Right cardiac atrium (tissue), 5 donors: ENCODE data around the gene ETV6. TPM values are rescaled to one million over a fixed set of nuclear protein-coding genes. Genes with fewer than 3 reads are reported as not detected.
A peak's percentile ranks its signal among the peaks of the same experiment; 100 is the strongest.

Experiments used
- ATAC-seq, 2 donors: fragments of 200-7000 bp; cut with Tn5 transposase; one replicate each; pipeline versions ENCODE4 v1.8.0 to v1.9.1; 2020; ENCODE audit warnings: moderate library complexity in 2 of 2, mild to moderate bottlenecking in 1 of 2
- DNase-seq, 3 donors: peaks; one replicate each; pipeline ENCODE4 v3.0.0-alpha.2; 2020
- H3K27ac ChIP-seq: one replicate; pipeline ENCODE4 v1.5.1; 2013; ENCODE audit warnings: mild to moderate bottlenecking, low read length, control low read depth, moderate library complexity
- H3K27me3 ChIP-seq: one replicate; pipeline ENCODE4 v1.6.1; 2013; ENCODE audit not compliant: control insufficient read depth, insufficient read depth
- H3K4me1 ChIP-seq: one replicate; pipeline ENCODE4 v1.6.1; 2013; ENCODE audit warnings: low read length; ENCODE audit not compliant: control insufficient read depth, insufficient read depth
- H3K4me3 ChIP-seq: one replicate; pipeline ENCODE4 v1.5.1; 2013; ENCODE audit warnings: low read length, control low read depth
- H3K9me3 ChIP-seq: one replicate; pipeline ENCODE4 v1.6.1; 2013; ENCODE audit warnings: low read length; ENCODE audit not compliant: control insufficient read depth
- WGBS: extraction: QIAGEN DNeasy Blood & Tissue Kit; methylation state at CpG from one replicate; pipeline ENCODE4 v1.1.7; 2013; 5-methylcytosine and 5-hydroxymethylcytosine counted together
- intact Hi-C, 4 donors: fragments of 100-400 bp; cut with DNase I; formaldehyde crosslinking; loops; one replicate each; pipeline versions ENCODE4 v1.11.0 to v1.14.0; 2022 to 2023
- polyA plus RNA-seq: library from polyadenylated mRNA; stranded (reverse); fragments of 200-250 nt; gene quantifications from one replicate; pipeline ENCODE4 v1.2.3, GENCODE V29; 2013
- total RNA-seq, 4 donors: library from RNA; stranded (reverse); fragmentation: NEBNext Ultra II Directional; extraction: Animal tissue kit (Norgen Biotek cat#: 25700); gene quantifications; one replicate each; pipeline ENCODE4 v1.2.1, GENCODE V29; 2021
- donor health status: healthy with polysubstance abuse.
- donor health status: DM: no; HTN: yes; CAD: no.
- donor health status: DM: no; HTN: no; CAD: no.
- donor health status: DM: no; HTN: yes; CAD: no; lungs with severe emphysema.
- donor health status: DM: yes; HTN: yes; CAD: no.

Gene ETV6
- total and polyA plus RNA-seq, 5 donors: 2.9 to 31.4 (median 11.7) TPM

DNA sequence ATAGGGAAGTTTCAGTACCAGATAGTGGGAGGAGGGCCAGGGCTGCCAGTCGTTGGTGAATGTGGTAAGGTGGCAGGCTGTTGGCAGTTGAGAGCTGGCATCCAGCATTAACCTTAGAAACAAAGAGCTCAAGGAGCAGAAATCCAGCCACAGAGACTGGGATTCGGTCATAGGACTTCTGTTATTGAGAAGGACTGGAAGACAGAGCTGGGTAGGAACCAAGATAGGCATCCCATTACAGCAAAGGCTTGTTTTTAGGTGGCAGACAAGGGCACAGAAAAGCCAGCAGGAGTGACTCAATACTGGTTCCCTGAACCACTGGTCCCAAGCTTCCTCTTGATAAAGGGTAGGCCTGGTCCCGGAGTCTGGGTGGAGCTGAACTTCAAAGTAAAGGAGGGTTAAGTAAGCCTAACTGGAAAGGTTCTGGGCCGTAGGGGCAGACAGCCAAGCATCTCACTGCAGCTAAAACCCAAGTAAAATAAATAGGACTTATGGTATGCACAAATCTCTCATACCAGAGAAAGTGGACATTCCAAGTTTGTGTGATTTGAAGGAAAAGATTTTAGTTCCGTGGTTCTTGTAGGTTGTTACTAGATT lies 147.9 kb downstream of the ETV6 start:
- peak; percentile 54 to 87 for ATAC-seq
- Histone ChIP-seq H3K9me3 (no peaks in the 10 kb centered on the region), H3K27me3 (no peaks in the 10 kb centered on the region), H3K4me3 (no peak overlapping the region), H3K27ac (no peak overlapping the region), H3K4me1 (peaks cover 14% of the 10 kb centered on the region)
- WGBS: 63% methylated on average over 5 of the region's 5 CpGs
- DNase-seq: peak in 2 of 3 donors; percentile 64 to 71
- intact Hi-C loops: no loop called here

DNA sequence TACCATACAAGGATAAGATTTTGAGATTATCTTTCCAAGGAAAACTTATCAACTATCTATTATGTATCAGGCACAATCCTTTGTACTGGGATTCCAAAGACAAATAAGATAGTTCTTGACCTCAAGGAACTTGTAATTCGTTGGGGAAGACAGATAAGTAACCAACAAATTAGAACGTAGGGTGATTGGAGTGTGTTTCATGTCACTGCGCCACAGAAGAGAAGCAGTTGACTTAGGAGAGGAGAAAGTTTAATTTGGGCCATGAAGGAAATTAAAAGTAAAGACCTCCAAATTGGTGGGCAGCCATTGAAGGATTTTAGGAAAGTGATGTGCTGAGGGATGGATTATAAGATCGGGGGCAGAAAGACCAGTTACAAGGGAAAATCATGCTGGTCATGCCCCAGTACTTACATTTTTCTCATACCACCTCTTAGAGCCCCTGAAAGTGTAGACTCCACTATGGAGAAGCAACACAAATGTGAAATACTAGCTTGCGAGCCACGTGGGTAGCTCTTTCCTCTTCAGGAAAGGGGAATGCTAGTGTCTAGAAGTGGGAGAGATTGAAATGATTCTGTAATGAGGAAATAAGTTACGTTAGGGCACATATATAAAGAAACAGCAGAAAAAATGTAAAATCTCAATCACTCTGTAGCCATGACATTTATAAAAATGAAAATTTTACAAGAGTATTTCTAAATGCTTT lies 148.7 kb downstream of the ETV6 start:
- peaks cover 14% of the 10 kb centered on the region for H3K4me1 ChIP-seq
- no peak overlapping the region for H3K27ac ChIP-seq
- 69% methylated on average over 7 of the region's 7 CpGs for whole genome bisulfite sequencing
- H3K4me3 ChIP-seq: no peak overlapping the region
- DNase-seq (no peak), ATAC-seq (no peak)
- no peaks in the 10 kb centered on the region for H3K27me3 ChIP-seq
- intact Hi-C loops: no loop called here
- H3K9me3 ChIP-seq: no peaks in the 10 kb centered on the region

- H3K4me1 ChIP-seq: peaks cover 10% of the 10 kb centered on the region
- intact Hi-C loops: no loop called here
- no peaks in the 10 kb centered on the region for H3K27me3 ChIP-seq
- 32% methylated on average over 4 of the region's 4 CpGs for WGBS
- H3K4me3 ChIP-seq: no peak overlapping the region
- DNase-seq (peak in 2 of 3 donors; percentile 27 to 75), ATAC-seq (peak; percentile 50 to 65)
- no peak overlapping the region for H3K27ac ChIP-seq
- no peaks in the 10 kb centered on the region for H3K9me3 ChIP-seq
These were observed 149.5 kb downstream of the ETV6 start for GRCh38 chr12:11798856-11799501.

DNA sequence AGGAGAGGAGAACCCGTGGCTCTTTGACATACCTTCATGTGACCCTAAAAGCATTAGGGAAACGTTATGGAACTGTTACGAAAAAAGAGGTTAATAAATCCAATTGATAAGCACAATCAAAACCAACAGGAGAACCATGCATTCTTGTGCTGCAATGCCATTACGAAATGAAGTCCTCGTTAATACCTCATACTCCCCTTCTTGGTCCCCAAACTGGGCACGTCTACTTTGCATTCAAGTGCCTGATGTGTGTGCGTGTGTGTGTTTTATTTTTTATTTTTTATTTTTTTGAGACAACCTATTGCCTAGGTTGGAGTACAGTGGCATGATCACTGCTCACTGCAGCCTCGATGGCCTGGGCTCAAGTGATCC lies 150.0 kb downstream of the ETV6 start:
- DNase-seq: no peak
- Histone ChIP-seq H3K9me3 (no peaks in the 10 kb centered on the region), H3K27me3 (no peaks in the 10 kb centered on the region), H3K4me1 (peaks cover 10% of the 10 kb centered on the region), H3K27ac (no peak overlapping the region), H3K4me3 (no peak overlapping the region)
- 87% methylated on average over 8 of the region's 8 CpGs for WGBS
- intact Hi-C loops: no loop called here
- no peak for ATAC-seq

DNA sequence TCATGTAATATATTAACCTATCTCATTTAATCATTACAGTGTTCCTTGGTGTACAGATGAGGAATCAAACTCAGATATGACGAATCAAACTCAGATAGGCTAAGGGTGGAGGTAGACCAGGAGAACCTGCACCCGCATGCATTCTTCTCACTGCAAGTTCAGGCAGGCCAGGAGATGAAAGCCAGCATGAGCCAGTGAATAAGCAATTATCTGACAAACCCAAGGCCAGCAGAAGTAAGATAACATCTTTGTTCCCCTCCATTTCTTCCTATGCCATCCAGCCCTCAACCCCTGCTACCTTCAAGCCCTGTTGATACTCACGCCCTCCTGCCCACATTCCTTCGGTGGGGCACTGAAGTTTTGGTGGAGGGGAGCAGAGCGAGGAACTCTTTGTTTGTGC lies 152.2 kb downstream of the ETV6 start:
- 84% methylated on average over 5 of the region's 5 CpGs for whole genome bisulfite sequencing
- Histone ChIP-seq H3K4me3 (no peak overlapping the region), H3K27me3 (no peaks in the 10 kb centered on the region), H3K4me1 (peaks cover 2% of the 10 kb centered on the region), H3K9me3 (no peaks in the 10 kb centered on the region), H3K27ac (no peak overlapping the region)
- DNase-seq (no peak), ATAC-seq (no peak)
- intact Hi-C loops: no loop called here

DNA sequence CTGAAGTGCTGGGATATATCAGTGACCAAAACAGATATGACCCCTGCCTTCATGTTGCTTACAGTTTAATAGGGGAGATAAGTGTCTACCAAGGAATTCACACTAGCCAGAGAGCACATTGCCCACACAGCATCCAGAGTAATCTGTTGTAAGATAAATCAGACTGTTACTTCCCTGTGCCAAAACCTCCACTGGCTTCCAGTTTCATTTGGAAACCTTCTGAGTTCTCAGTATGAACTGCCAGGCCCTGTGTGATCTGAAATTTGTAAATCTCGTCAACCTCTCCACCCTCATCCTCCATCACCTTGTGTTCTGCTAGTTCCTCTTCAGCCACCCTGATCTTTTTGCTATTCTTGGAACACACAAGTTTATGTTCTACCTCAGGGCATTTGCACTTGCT lies 154.7 kb downstream of the ETV6 start:
- Histone ChIP-seq H3K9me3 (no peaks in the 10 kb centered on the region), H3K4me1 (peaks cover 2% of the 10 kb centered on the region), H3K4me3 (no peak overlapping the region), H3K27me3 (no peaks in the 10 kb centered on the region), H3K27ac (no peak overlapping the region)
- no peak for ATAC-seq
- intact Hi-C loops: no loop called here
- WGBS: 63% methylated on average over 1 of the region's 1 CpG
- DNase-seq: no peak

DNA sequence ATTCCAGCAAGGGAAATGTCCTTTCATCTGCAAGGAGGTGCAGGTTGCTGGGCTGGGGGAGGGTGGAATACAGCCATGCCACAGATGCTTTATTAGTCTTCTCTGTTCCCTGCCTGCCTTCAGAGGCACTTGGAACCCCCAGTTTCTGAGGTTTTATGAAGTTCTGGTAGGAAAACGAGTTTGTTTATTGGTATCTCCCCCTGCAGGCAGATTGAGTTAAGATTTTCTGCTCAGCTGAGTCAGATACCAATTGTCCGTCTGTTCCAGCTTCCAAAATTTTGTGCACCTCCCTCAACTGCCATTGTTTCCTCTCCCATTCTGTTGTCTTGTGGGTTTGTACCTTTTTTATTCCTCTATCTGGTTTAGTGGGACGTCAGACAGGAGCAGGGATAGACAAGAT lies 155.6 kb downstream of the ETV6 start:
- WGBS: 79% methylated on average over 3 of the region's 3 CpGs
- DNase-seq: no peak
- H3K27me3 ChIP-seq: no peaks in the 10 kb centered on the region
- no peak overlapping the region for H3K4me3 ChIP-seq
- H3K9me3 ChIP-seq: no peaks in the 10 kb centered on the region
- ATAC-seq: no peak
- no peak overlapping the region for H3K27ac ChIP-seq
- peaks cover 2% of the 10 kb centered on the region for H3K4me1 ChIP-seq
- intact Hi-C loops: no loop called here

DNA sequence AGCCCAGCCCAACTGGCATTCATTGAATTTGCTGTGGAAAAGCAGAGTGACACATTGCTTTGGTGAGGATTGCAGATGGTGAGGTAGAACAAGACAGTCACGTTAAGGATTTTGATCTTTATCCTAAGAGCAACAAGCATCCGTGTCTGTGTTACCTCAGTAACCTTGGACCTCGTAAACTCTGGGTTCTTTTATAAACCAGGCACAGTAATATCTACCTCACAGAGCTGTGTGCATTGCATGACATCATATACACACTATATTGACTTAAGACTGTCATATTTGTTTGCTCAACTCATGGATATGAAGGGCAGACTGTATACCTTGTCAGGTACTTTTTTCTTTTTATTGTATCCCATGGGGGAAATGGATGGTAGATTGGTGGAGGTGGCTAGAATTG lies 156.2 kb downstream of the ETV6 start:
- no peaks in the 10 kb centered on the region for H3K9me3 ChIP-seq
- intact Hi-C loops: no loop called here
- WGBS: 91% methylated on average over 3 of the region's 3 CpGs
- no peak overlapping the region for H3K27ac ChIP-seq
- no peak overlapping the region for H3K4me3 ChIP-seq
- DNase-seq (no peak), ATAC-seq (no peak)
- no peaks in the 10 kb centered on the region for H3K27me3 ChIP-seq
- peaks cover 2% of the 10 kb centered on the region for H3K4me1 ChIP-seq

DNA sequence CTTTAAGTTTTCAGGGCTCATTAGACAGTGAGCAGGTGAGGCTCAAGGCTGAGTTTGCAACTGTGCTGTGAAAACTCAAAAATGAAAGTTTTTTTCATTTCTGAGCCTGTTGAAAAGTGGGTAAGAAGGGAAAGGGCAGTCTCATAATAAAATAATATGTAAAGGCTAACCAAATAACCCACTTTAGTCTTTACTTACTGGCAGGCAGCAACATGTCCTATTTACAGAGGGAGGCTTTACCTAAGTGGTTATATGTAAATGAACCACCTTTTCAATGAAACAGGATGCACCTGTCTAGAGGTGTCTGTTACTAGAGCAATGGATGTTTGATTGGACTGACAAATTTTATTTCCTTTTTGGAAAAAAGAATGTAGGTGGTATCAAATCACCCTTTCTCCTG lies 158.0 kb downstream of the ETV6 start:
- ATAC-seq: no peak
- peaks cover 7% of the 10 kb centered on the region for H3K4me1 ChIP-seq
- DNase-seq: no peak
- H3K27ac ChIP-seq: no peak overlapping the region
- no peak overlapping the region for H3K4me3 ChIP-seq
- intact Hi-C loops: no loop called here
- H3K27me3 ChIP-seq: no peaks in the 10 kb centered on the region
- H3K9me3 ChIP-seq: no peaks in the 10 kb centered on the region

GRCh38 chr12:11808931-11809330 lies 159.5 kb downstream of the ETV6 start:
- no peak for ATAC-seq
- no peak overlapping the region for H3K27ac ChIP-seq
- no peaks in the 10 kb centered on the region for H3K9me3 ChIP-seq
- no peak for DNase-seq
- 91% methylated on average over 8 of the region's 8 CpGs for WGBS
- H3K4me1 ChIP-seq: peaks cover 7% of the 10 kb centered on the region
- no peaks in the 10 kb centered on the region for H3K27me3 ChIP-seq
- H3K4me3 ChIP-seq: no peak overlapping the region
- intact Hi-C loops: no loop called here

GRCh38 chr12:11810206-11810545 lies 160.7 kb downstream of the ETV6 start:
- Histone ChIP-seq H3K27me3 (no peaks in the 10 kb centered on the region), H3K27ac (no peak overlapping the region), H3K4me3 (no peak overlapping the region), H3K9me3 (no peaks in the 10 kb centered on the region), H3K4me1 (peaks cover 7% of the 10 kb centered on the region)
- ATAC-seq (no peak), DNase-seq (no peak)
- intact Hi-C loops: no loop called here
- WGBS: 83% methylated on average over 3 of the region's 3 CpGs
